HG03064 (cell line): ENCODE data around the gene FBXO38.
A peak's percentile ranks its signal among the peaks of the same experiment; 100 is the strongest.

Source experiments
- ATAC-seq: cut with Tn5 transposase; IDR thresholded peaks from one replicate; pipeline ENCODE4 v1.9.1; 2021; ENCODE audit warnings: low read depth; ENCODE audit not compliant: unreplicated experiment

The FBXO38 gene

GRCh38 chr5:148421661-148422060 lies 37.9 kb downstream of the FBXO38 start:
- no peak for ATAC-seq

- ATAC-seq: no peak
These were observed 42.0 kb downstream of the FBXO38 start for GRCh38 chr5:148425808-148426207.

- no peak for ATAC-seq
These were observed 42.8 kb downstream of the FBXO38 start for GRCh38 chr5:148426514-148426913.

- ATAC-seq: no peak
These were observed 43.7 kb downstream of the FBXO38 start for GRCh38 chr5:148427370-148428042.

GRCh38 chr5:148428848-148429247 lies 45.1 kb downstream of the FBXO38 start:
- no peak for ATAC-seq

GRCh38 chr5:148433826-148434225 lies 50.1 kb downstream of the FBXO38 start:
- ATAC-seq: no peak

GRCh38 chr5:148436029-148436428 lies 52.3 kb downstream of the FBXO38 start:
- no peak for ATAC-seq

GRCh38 chr5:148437249-148437648 lies 53.5 kb downstream of the FBXO38 start:
- no peak for ATAC-seq

GRCh38 chr5:148438933-148439332 lies 55.2 kb downstream of the FBXO38 start:
- no peak for ATAC-seq

- no peak for ATAC-seq
These were observed 59.5 kb downstream of the FBXO38 start for GRCh38 chr5:148443241-148443640.

- peak; percentile 88 for ATAC-seq
These were observed 60.2 kb downstream of the FBXO38 start for GRCh38 chr5:148443998-148444397.

- ATAC-seq: no peak
These were observed 61.8 kb downstream of the FBXO38 start for GRCh38 chr5:148445578-148445977.

GRCh38 chr5:148446611-148447010 lies 62.9 kb downstream of the FBXO38 start:
- ATAC-seq: no peak

GRCh38 chr5:148452499-148453193 lies 68.9 kb downstream of the FBXO38 start:
- no peak for ATAC-seq

- no peak for ATAC-seq
These were observed 70.8 kb downstream of the FBXO38 start for GRCh38 chr5:148454576-148454975.

GRCh38 chr5:148455185-148455584 lies 71.4 kb downstream of the FBXO38 start:
- ATAC-seq: no peak

- no peak for ATAC-seq
These were observed 73.4 kb downstream of the FBXO38 start for GRCh38 chr5:148457183-148457620.

- ATAC-seq: no peak
These were observed 74.5 kb downstream of the FBXO38 start for GRCh38 chr5:148458036-148458888.

- no peak for ATAC-seq
These were observed 75.9 kb downstream of the FBXO38 start for GRCh38 chr5:148459669-148460068.

- no peak for ATAC-seq
These were observed 81.8 kb downstream of the FBXO38 start for GRCh38 chr5:148465381-148466235.
